GM06990 (cell line): Measurements from ENCODE around the gene DIAPH1.
A peak's percentile ranks its signal among the peaks of the same experiment; 100 is the strongest.

Experiments used
- DNase-seq: peaks from one replicate; pipeline ENCODE4 v3.0.0-alpha.2; 2011; ENCODE audit not compliant: insufficient read length; ENCODE audit errors: extremely low read depth
- H3K27me3 ChIP-seq: replicated peaks from 2 replicates; pipeline ENCODE4 v1.6.0; 2011; ENCODE audit warnings: low read length; ENCODE audit not compliant: control insufficient read depth, insufficient read depth
- H3K36me3 ChIP-seq: 2 replicates; pipeline ENCODE4 v1.5.1; 2011; ENCODE audit warnings: low read length; ENCODE audit not compliant: control insufficient read depth, insufficient read depth
- H3K4me3 ChIP-seq: replicated peaks from 2 replicates; pipeline ENCODE4 v1.5.1; 2011; ENCODE audit warnings: low read depth, mild to moderate bottlenecking, control low read depth, low read length
- TF ChIP-seq, protein P1 (sequence below): IDR thresholded peaks from 2 replicates; pipeline ENCODE4 v1.5.1; 2011; ENCODE audit warnings: low read length, control low read depth, mild to moderate bottlenecking, inconsistent platforms; ENCODE audit not compliant: insufficient read depth, poor library complexity, severe bottlenecking

Gene DIAPH1

DNA sequence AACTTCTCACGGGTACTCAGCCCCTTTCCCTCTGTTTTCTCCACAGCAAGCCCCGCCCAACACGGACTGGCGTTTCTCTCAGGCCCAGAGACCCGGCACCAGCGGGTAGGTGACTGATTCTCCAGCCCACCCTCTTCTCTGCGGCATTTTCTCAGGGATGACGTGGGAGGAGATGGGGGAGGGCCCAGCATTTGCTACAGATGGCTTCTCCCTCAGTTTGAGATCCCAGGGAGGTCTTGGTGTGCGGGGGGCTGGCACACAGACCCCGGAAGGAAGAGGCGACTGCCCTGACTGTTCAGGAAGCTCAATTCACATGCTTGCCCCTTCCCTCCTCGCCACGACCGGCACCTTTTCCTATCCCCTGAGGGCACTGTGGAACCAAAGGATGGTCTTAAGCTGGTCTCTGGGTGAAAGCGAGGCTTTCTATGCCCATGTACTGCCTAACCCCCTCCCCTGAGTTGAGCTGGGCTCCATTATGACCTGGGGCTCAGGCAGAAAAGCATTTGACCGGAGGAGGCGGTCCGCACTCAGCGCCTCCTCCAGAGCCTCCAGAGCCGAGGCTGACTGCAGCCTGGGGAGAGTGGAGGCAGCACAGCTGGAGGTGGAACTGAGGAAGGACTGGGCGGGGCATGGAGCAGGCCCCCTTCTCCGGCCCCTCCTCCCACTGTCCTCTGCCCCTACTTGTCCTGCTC is 123.9 kb downstream of the DIAPH1 start:
- no peaks in the 10 kb centered on the region; the same call in none of the 2 replicates for H3K36me3 ChIP-seq
- H3K4me3 ChIP-seq = no peak overlapping the region
- TF ChIP-seq, protein P1, sequence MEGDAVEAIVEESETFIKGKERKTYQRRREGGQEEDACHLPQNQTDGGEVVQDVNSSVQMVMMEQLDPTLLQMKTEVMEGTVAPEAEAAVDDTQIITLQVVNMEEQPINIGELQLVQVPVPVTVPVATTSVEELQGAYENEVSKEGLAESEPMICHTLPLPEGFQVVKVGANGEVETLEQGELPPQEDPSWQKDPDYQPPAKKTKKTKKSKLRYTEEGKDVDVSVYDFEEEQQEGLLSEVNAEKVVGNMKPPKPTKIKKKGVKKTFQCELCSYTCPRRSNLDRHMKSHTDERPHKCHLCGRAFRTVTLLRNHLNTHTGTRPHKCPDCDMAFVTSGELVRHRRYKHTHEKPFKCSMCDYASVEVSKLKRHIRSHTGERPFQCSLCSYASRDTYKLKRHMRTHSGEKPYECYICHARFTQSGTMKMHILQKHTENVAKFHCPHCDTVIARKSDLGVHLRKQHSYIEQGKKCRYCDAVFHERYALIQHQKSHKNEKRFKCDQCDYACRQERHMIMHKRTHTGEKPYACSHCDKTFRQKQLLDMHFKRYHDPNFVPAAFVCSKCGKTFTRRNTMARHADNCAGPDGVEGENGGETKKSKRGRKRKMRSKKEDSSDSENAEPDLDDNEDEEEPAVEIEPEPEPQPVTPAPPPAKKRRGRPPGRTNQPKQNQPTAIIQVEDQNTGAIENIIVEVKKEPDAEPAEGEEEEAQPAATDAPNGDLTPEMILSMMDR = no peak

DNA sequence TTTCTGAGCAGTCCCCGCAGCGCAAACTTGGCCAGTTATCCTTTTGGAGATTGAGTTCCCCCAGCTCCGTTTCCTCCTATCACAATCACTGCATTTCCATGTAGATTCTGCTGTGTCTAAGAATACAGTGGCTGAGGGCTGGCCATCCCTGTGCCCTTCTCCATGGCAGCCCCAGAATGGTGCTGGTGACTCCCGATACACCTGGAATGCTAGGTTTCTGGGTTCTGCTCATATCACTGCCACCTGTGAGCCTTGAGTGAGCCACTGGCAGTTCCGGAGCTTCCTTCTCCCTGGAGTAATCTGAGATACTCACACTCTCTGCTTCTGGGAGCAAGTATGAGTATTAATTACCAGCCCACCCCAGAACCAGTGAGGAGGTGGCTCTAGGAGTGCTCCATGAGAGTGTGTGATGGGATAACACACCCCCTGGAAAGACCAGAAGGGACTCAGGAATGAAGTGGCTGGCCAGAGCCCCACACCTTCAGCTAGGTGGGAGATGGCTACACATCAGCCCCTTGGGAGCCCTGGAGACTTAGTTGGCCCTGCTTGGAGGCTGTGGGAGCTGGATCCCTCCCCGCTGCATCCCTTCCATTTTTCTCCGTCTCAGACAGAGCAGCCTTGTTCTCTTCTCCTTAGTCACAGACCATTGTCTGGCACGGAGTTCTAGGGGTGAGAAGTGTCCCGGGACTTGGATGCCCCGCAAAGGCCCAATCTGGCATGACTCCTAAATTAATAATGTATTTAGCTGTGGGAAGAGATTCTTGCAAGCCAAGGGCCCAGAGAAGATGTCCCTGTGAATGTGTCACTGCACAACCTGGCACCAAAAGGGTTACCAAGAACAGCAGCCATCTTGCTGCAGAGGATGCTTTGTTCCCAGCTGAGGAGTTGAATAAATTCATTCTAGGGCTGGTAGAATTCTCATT is 125.0 kb downstream of the DIAPH1 start:
- Histone ChIP-seq H3K36me3 (no peaks in the 10 kb centered on the region; the same call in none of the 2 replicates), H3K4me3 (no peak overlapping the region), H3K27me3 (no peaks in the 10 kb centered on the region; the same call in 1 of the 2 replicates)
- no peak for DNase-seq
- TF ChIP-seq, protein P1 = no peak

More for the DNA sequence above, 123.9 kb downstream of the DIAPH1 start:
- DNase-seq = no peak
- H3K27me3 ChIP-seq = no peaks in the 10 kb centered on the region; the same call in 1 of the 2 replicates

GRCh38 chr5:141492168-141492885 is 126.5 kb downstream of the DIAPH1 start:
- no peaks in the 10 kb centered on the region; the same call in 1 of the 2 replicates for H3K27me3 ChIP-seq
- no peaks in the 10 kb centered on the region; the same call in none of the 2 replicates for H3K36me3 ChIP-seq
- DNase-seq = peak; percentile 73
- peak overlapping the region; percentile 52 for H3K4me3 ChIP-seq
- TF ChIP-seq, protein P1 = no peak

- no peak for DNase-seq
- TF ChIP-seq, protein P1 = peak; percentile 10
- peak overlapping the region; percentile 52 for H3K4me3 ChIP-seq
- H3K27me3 ChIP-seq = no peaks in the 10 kb centered on the region; the same call in 1 of the 2 replicates
- H3K36me3 ChIP-seq = no peaks in the 10 kb centered on the region; the same call in none of the 2 replicates
Observed at GRCh38 chr5:141491323-141492167, 127.3 kb downstream of the DIAPH1 start.

- Histone ChIP-seq H3K27me3 (no peaks in the 10 kb centered on the region; the same call in 1 of the 2 replicates), H3K36me3 (no peaks in the 10 kb centered on the region; the same call in none of the 2 replicates), H3K4me3 (no peak overlapping the region)
- TF ChIP-seq, protein P1 = no peak
- no peak for DNase-seq
Observed at GRCh38 chr5:141490771-141491170, 128.0 kb downstream of the DIAPH1 start.
